Stimulated activated CD8-positive, alpha-beta memory T cell treated with anti-CD3 and anti-CD28 coated beads, Interleukin-4, amount 100 ng/mL, for 1 hour (primary cell): ENCODE measurements around the gene PCBP4.

Experiments
- DNase-seq, 2 donors: peaks; one replicate each; pipeline ENCODE4 v3.0.0-alpha.2; 2020; ENCODE audit warnings: low read depth in 2 of 2, low spot score in 1 of 2

The PCBP4 gene

DNA sequence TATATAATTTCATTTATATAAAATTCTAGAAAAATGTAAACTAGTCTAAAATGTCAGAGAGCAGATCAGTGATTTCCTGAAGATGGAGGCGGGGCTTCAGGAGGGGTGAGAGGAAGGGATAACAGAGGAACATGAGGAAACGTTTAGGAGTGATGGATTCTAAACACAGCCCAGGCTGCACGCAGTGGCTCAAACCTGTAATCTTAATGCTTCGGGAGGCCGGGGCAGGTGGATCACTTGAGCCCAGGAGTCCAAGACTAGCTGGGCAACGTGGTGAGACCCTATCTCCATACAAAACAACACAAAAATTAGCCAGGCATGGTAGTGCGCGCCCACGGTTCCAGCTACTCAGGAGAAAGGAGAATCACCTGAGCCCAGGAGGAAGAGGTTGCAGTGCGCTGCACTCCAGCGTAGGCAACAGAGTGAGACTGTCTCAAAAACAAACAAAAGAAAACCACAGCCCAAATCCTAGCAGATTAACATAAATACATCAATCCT lies 46.1 kb downstream of the PCBP4 start:
- DNase-seq = no peak

GRCh38 chr3:51916418-51916817 lies 50.8 kb downstream of the PCBP4 start:
- no peak for DNase-seq

DNA sequence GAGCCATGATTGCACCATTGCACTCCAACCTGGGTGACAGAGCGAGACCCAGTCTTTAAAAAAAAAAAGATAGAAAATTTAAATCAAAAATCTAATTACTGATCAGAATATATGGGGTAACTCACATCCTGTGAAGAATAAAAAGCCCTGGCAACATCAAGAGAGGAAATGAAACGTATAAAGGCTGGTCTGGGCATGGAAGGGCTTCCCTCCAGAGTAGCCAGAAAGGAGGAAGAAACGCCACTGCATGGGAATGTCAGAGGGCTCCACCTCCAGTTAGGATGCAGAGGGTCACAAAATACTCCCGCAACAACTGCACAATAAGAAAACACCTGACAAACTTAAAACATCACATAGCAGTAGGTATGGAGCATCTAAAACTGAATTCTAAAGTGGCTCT lies 59.2 kb downstream of the PCBP4 start:
- DNase-seq = no peak
